Measurements from ENCODE around the gene OR52L1. TPM values are rescaled to one million over a fixed set of nuclear protein-coding genes. Genes with fewer than 3 reads are reported as not detected.

Gene OR52L1
- total and polyA plus RNA-seq, 2 of the 4 experiments (the other 2 are of a cell fraction) = not detected

DNA sequence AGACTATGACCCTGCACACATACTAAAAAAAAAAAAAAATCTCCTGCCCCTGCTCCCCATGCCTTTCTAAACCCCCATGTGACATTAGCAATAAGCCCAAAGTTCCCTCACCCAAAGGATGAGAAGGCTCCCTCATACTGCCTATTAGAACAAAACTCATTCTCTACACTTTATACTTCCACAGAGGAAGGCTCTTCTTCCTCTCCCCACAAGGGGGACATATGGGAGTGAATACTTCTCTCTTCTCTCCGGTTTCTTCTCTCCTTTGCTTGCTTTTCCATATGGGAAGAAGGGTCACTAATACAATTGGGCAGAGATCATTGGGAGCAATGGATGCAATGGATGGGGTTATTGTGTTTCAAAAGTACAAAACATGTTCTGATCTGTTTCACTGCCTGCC, 3.3 kb downstream of the OR52L1 start:
- Histone ChIP-seq H3K4me2 (ENCODE audit: low read depth, low read length) (no peak overlapping the region), H3K23ac (ENCODE audit: low read depth, low read length) (no peak overlapping the region), H4K20me1 (ENCODE audit: insufficient read depth, low read length) (no peaks in the 10 kb centered on the region), H3K56ac (ENCODE audit: extremely low read depth, insufficient read depth, low read length) (no peak overlapping the region), H3K4ac (ENCODE audit: low read depth, low read length) (no peak overlapping the region), H3K14ac (replicated peaks; ENCODE audit: low read depth, low read length) (no peak overlapping the region), H3K4me3 (ENCODE audit: insufficient read depth, low read depth, low read length) (no peak overlapping the region), H2BK120ac (ENCODE audit: low read depth, low read length) (no peak overlapping the region), H3K9ac (ENCODE audit: low read depth, low read length) (no peak overlapping the region), H3K27ac (ENCODE audit: insufficient read depth, low read length) (no peak overlapping the region), H3K9me3 (ENCODE audit: control insufficient read depth, insufficient read depth, low read length) (peaks cover 18% of the 10 kb centered on the region), H3K9me1 (ENCODE audit: insufficient read depth, low read length) (no peaks in the 10 kb centered on the region), H4K91ac (ENCODE audit: insufficient read depth, low read depth, low read length) (no peak overlapping the region), H2AK9ac (replicated peaks; ENCODE audit: low read depth, low read length, poor library complexity) (no peak overlapping the region), H3K18ac (ENCODE audit: low read depth, low read length) (no peak overlapping the region), H3K4me1 (ENCODE audit: control insufficient read depth, insufficient read depth, low read length) (no peaks in the 10 kb centered on the region), H2BK5ac (ENCODE audit: low read depth, low read length, poor library complexity, severe bottlenecking) (no peak overlapping the region), H2BK15ac (ENCODE audit: low read depth, low read length) (no peak overlapping the region), H3K36me3 (ENCODE audit: control insufficient read depth, insufficient read depth, low read length) (no peaks in the 10 kb centered on the region), H2AFZ (replicated peaks; ENCODE audit: low read length, poor library complexity) (no peak overlapping the region), H3K27me3 (ENCODE audit: control insufficient read depth, insufficient read depth, low read length) (no peaks in the 10 kb centered on the region), H2AK5ac (ENCODE audit: low read depth, low read length) (no peak overlapping the region), H4K5ac (ENCODE audit: low read depth, low read length) (no peak overlapping the region), H2BK20ac (ENCODE audit: low read depth, low read length) (no peak overlapping the region), H3K79me1 (ENCODE audit: low read depth in 1 of 2, low read length in 2 of 2) (no peaks in the 10 kb centered on the region), H4K8ac (ENCODE audit: low read depth in 2 of 2, low read length in 2 of 2) (no peak overlapping the region)
- no peak for ATAC-seq (ENCODE audit: low read depth)
- in situ Hi-C loops (cut with MboI; ENCODE audit: low sequenced_read_pairs) = no loop called here
- POLR2A ChIA-PET (ENCODE audit: unreplicated experiment) = no interaction called here
- dilution Hi-C loops (cut with HindIII; ENCODE audit: low sequenced_read_pairs, unreplicated experiment) = no loop called here
- no TSS peak for BruUV-seq (replicated peaks)
- intact Hi-C loops (cut with micrococcal nuclease) = no loop called here
- CTCF ChIA-PET = no interaction called here
- no CpG with 5 or more reads among the region's 1 CpG for WGBS, 2 experiments (ENCODE audit: extremely low coverage in 2 of 2, insufficient read length in 1 of 2)
- TF ChIP-seq, protein P1, sequence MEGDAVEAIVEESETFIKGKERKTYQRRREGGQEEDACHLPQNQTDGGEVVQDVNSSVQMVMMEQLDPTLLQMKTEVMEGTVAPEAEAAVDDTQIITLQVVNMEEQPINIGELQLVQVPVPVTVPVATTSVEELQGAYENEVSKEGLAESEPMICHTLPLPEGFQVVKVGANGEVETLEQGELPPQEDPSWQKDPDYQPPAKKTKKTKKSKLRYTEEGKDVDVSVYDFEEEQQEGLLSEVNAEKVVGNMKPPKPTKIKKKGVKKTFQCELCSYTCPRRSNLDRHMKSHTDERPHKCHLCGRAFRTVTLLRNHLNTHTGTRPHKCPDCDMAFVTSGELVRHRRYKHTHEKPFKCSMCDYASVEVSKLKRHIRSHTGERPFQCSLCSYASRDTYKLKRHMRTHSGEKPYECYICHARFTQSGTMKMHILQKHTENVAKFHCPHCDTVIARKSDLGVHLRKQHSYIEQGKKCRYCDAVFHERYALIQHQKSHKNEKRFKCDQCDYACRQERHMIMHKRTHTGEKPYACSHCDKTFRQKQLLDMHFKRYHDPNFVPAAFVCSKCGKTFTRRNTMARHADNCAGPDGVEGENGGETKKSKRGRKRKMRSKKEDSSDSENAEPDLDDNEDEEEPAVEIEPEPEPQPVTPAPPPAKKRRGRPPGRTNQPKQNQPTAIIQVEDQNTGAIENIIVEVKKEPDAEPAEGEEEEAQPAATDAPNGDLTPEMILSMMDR (conservative IDR thresholded peaks at IDR 0.05; ENCODE audit: low read depth, low read length) = no peak; the same call in 1 of the 2 replicates
- no peak for DNase-seq

All from IMR-90 (cell line).